Caco-2 (cell line): ENCODE data around the gene OVOL1. TPM values are rescaled to one million over a fixed set of nuclear protein-coding genes. Genes with fewer than 3 reads are reported as not detected.

Source experiments
- BruUV-seq: library from RNA; stranded (reverse); fragments of 400-500 nt; replicated peaks from 2 replicates; lab custom pipeline; 2021; lab: Mats Ljungman, UMichigan
- CTCF ChIA-PET: fragments of 300-600 bp; sonication (Branson Sonifier 250); formaldehyde crosslinking; loops from one replicate; lab custom pipeline; 2022; ENCODE audit warnings: antibody characterized with exemption; lab: Charles Lee
- POLR2A ChIA-PET: fragments of 300-600 bp; sonication (Branson Sonifier 250); formaldehyde crosslinking; loops from one replicate; lab custom pipeline; 2022; ENCODE audit warnings: antibody characterized with exemption; lab: Charles Lee
- DNase-seq, 2 experiments: peaks; one replicate each; pipeline versions ENCODE4 v3.0.0 to v3.0.0-alpha.2; 2020 to 2022
- H3K27me3 ChIP-seq: replicated peaks from 2 replicates; pipeline ENCODE4 v1.6.0; 2011; ENCODE audit warnings: low read length; ENCODE audit not compliant: control insufficient read depth, insufficient read depth
- H3K36me3 ChIP-seq: 2 replicates; pipeline ENCODE4 v1.5.1; 2011; ENCODE audit warnings: low read length; ENCODE audit not compliant: control insufficient read depth, insufficient read depth
- H3K4me1 ChIP-seq: fragments of 250-450 bp; sonication (Bioruptor Pico); 2 replicates; pipeline ENCODE4 v1.5.1; 2020; ENCODE audit warnings: mild to moderate bottlenecking
- H3K4me3 ChIP-seq: 2 replicates; pipeline ENCODE4 v1.5.1; 2011; ENCODE audit warnings: low read depth, mild to moderate bottlenecking, control low read depth, low read length
- H3K9me3 ChIP-seq: fragments of 250-450 bp; sonication (Bioruptor Pico); 2 replicates; pipeline ENCODE4 v1.5.1; 2020; ENCODE audit warnings: mild to moderate bottlenecking, moderate library complexity
- H3K27ac Mint-ChIP-seq: one replicate; pipeline ENCODE4 v1.8.0; 2022; ENCODE audit warnings: mixed read lengths; ENCODE audit not compliant: unreplicated experiment
- H3K27me3 Mint-ChIP-seq: one replicate; pipeline ENCODE4 v1.8.0; 2022; ENCODE audit warnings: mixed read lengths; ENCODE audit not compliant: insufficient read depth, unreplicated experiment
- H3K36me3 Mint-ChIP-seq: one replicate; pipeline ENCODE4 v1.8.0; 2022; ENCODE audit warnings: mild to moderate bottlenecking, mixed read lengths; ENCODE audit not compliant: insufficient read depth, unreplicated experiment
- H3K4me1 Mint-ChIP-seq: one replicate; pipeline ENCODE4 v1.8.0; 2022; ENCODE audit warnings: low read depth, mixed read lengths; ENCODE audit not compliant: unreplicated experiment
- H3K4me3 Mint-ChIP-seq: one replicate; pipeline ENCODE4 v1.8.0; 2022; ENCODE audit warnings: mild to moderate bottlenecking, moderate library complexity, mixed read lengths; ENCODE audit not compliant: unreplicated experiment
- H3K9me3 Mint-ChIP-seq: one replicate; pipeline ENCODE4 v1.8.0; 2022; ENCODE audit warnings: mixed read lengths; ENCODE audit not compliant: unreplicated experiment
- intact Hi-C: fragments of 100-400 bp; cut with micrococcal nuclease; formaldehyde crosslinking; loops from one replicate; pipeline ENCODE4 v1.10.0; 2022; ENCODE audit not compliant: unreplicated experiment
- total RNA-seq: library from RNA; stranded (reverse); gene quantifications from 2 replicates; pipeline ENCODE4 v1.2.3, GENCODE V29; 2022
- TF ChIP-seq, protein P1 (sequence below), 2 experiments: fragments of 200-600 bp in 1 of 2; IDR thresholded peaks; 1 replicate in 1 of 2; 2 replicates in 1 of 2; pipeline versions ENCODE4 v1.5.1 to v1.8.0; 2011 to 2022; ENCODE audit warnings: antibody characterized with exemption in 1 of 2, control low read depth in 1 of 2, inconsistent platforms in 1 of 2, low read depth in 1 of 2, low read length in 1 of 2, mild to moderate bottlenecking in 1 of 2, moderate library complexity in 1 of 2; ENCODE audit not compliant: insufficient read depth in 1 of 2, severe bottlenecking in 1 of 2, unreplicated experiment in 1 of 2

Gene OVOL1
- total RNA-seq, 1 experiment from 2014 or later = 21.2 TPM

DNA sequence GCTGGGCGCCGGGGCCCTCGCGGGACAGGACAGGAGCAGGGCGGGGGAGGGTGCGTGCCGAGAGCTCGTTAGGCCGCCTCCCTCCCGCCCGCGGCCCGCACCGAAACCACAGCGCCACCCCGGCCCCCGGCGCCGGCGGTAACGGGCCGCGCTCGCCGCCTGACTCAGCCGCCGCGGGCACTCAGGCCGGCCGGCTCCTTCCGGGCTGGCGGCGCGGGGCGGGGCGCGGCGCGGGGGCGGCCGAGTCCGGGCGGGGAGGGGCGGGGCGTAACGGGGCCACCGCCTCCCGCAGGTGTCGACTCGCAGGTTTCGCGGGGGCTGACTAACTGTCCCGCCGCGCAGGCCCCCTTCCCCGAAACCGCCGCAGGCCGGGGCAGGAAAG, 6.1 kb upstream of the OVOL1 start, which contains the start of gene AP5B1:
Gene AP5B1 (minus strand): TSS at position 207 of the 382 bp plus-strand sequence. CDS start 385 bp downstream, outside the sequence.
- Histone ChIP-seq H3K36me3 (no peaks in the 10 kb centered on the region; the same call in none of the 2 replicates), H3K4me1 (peaks cover 19% of the 10 kb centered on the region), H3K27me3 (no peaks in the 10 kb centered on the region), H3K9me3 (no peaks in the 10 kb centered on the region), H3K4me3 (peak within 1 kb of the TSS; percentile 56)
- Mint-ChIP-seq H3K4me3 (peak within 1 kb of the TSS; percentile 91), H3K27me3 (no peaks in the 10 kb centered on the region), H3K36me3 (peaks cover 24% of the 10 kb centered on the region), H3K9me3 (no peaks in the 10 kb centered on the region), H3K27ac (peak within 1 kb of the TSS; percentile 75), H3K4me1 (peaks cover 12% of the 10 kb centered on the region)
- TF ChIP-seq, protein P1, sequence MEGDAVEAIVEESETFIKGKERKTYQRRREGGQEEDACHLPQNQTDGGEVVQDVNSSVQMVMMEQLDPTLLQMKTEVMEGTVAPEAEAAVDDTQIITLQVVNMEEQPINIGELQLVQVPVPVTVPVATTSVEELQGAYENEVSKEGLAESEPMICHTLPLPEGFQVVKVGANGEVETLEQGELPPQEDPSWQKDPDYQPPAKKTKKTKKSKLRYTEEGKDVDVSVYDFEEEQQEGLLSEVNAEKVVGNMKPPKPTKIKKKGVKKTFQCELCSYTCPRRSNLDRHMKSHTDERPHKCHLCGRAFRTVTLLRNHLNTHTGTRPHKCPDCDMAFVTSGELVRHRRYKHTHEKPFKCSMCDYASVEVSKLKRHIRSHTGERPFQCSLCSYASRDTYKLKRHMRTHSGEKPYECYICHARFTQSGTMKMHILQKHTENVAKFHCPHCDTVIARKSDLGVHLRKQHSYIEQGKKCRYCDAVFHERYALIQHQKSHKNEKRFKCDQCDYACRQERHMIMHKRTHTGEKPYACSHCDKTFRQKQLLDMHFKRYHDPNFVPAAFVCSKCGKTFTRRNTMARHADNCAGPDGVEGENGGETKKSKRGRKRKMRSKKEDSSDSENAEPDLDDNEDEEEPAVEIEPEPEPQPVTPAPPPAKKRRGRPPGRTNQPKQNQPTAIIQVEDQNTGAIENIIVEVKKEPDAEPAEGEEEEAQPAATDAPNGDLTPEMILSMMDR (IDR thresholded peaks at IDR 0.05; ENCODE audit: insufficient read depth in 1 of 2, low read depth in 1 of 2, low read length in 1 of 2, severe bottlenecking in 1 of 2, unreplicated experiment in 1 of 2) = no peak
- DNase-seq = peak; percentile 66 to 83
- ChIA-PET CTCF (interaction anchor here (0.6 to 3.0 kb wide), 11 partner anchors 10 to 107 kb away, joined by 3 to 23 read pairs (median 4); partner anchors contain the start of genes CFL1, FIBP, KAT5 and RNASEH2C), POLR2A (interaction anchor here (0.7 to 2.0 kb wide), 3 partner anchors 37 to 77 kb away, joined by 3 to 9 read pairs (median 4); partner anchors contain the start of genes CFL1 and KAT5)
- BruUV-seq = no TSS peak
- intact Hi-C loops = loop anchor here (2.0 kb wide), 2 partner anchors 36 to 68 kb away; partner anchors contain the start of gene KAT5

DNA sequence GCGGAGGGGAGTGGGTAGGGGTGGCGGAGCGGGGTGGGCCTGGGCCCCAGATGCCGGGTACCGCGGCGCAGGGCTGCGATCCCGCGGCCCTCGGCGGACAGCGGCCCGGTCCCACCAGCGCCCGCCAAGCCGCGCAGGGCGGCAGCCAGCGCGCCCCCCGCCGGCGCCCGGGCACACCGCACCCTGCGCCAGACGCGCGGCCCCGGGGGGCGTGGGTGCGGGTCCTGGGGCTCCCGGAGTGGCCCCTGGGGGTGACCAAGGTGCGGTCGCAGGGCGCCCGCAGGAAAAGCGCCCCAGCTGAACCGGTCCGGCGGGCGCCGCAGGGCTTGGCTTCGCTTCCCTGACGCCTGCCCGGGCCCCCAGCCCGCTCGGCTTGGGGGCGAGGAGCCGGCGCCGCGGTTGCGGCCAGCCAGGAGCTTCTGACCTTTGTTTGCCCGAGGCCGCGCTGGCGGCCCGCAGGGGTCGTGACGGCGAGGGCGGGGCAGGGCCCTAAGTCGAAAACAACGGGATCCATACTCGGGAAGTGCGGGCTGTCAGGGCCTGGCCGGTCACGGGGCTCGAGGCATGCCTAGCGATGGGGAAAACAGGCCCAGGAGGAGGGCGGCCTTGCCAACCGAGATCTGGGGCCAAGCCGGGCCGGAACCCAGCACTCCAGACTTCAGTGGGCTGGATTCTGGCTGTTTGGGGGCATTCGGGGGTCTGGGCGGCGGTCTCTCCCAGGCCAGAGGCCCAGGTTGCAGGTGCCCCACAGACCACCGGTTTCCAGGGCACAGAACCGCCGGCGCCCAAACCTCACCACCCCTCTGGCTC, 5.5 kb upstream of the OVOL1 start:
- intact Hi-C loops = loop anchor here (2.0 kb wide), 2 partner anchors 35 to 69 kb away; partner anchors contain the start of gene KAT5
- DNase-seq = peak in 1 of 2 experiments; percentile 43
- Histone ChIP-seq H3K4me1 (peaks cover 25% of the 10 kb centered on the region), H3K9me3 (no peaks in the 10 kb centered on the region), H3K4me3 (peak overlapping the region; percentile 56), H3K36me3 (no peaks in the 10 kb centered on the region; the same call in 1 of the 2 replicates), H3K27me3 (no peaks in the 10 kb centered on the region)
- H3K4me1 Mint-ChIP-seq = peaks cover 14% of the 10 kb centered on the region
- H3K9me3 Mint-ChIP-seq = no peaks in the 10 kb centered on the region
- H3K27me3 Mint-ChIP-seq = no peaks in the 10 kb centered on the region
- H3K27ac Mint-ChIP-seq = no peak overlapping the region
- H3K36me3 Mint-ChIP-seq = peaks cover 18% of the 10 kb centered on the region
- CTCF ChIA-PET = interaction anchor here (0.6 to 3.0 kb wide), 8 partner anchors 11 to 106 kb away, joined by 3 to 23 read pairs (median 6); partner anchors contain the start of genes CFL1, FIBP and KAT5
- BruUV-seq = no TSS peak
- H3K4me3 Mint-ChIP-seq = peak overlapping the region; percentile 91
- TF ChIP-seq, protein P1 (IDR thresholded peaks at IDR 0.05; ENCODE audit: insufficient read depth in 1 of 2, low read depth in 1 of 2, low read length in 1 of 2, severe bottlenecking in 1 of 2, unreplicated experiment in 1 of 2) = no peak
- POLR2A ChIA-PET = interaction anchor here (2.0 kb wide), 1 partner anchor 36 kb away, joined by 9 read pairs; no protein-coding TSS in a partner anchor
